Heart left ventricle (tissue), 13 donors: ENCODE data around the gene AHDC1.

Experiments used
- CTCF ChIP-seq, 12 donors: fragments of 200-600 bp; sonication (generic) in 4 of 12; IDR thresholded peaks; one replicate each; pipeline versions ENCODE4 v1.5.0 to v1.8.0; 2018 to 2022; ENCODE audit warnings: antibody characterized with exemption in 12 of 12, mild to moderate bottlenecking in 5 of 12
- POLR2A ChIP-seq, 2 donors: fragments of 450-650 bp; IDR thresholded peaks; one replicate each; pipeline ENCODE4 v1.6.1; 2017; ENCODE audit warnings: antibody characterized with exemption in 2 of 2, mild to moderate bottlenecking in 2 of 2, moderate library complexity in 2 of 2
- donor health status: ischemic (EF 13 %, LVEDD 7.1; RV severe dilation, severe dysfunction).
- donor health status: DM: no; HTN: yes; CAD: no.
- donor health status: DM: no; HTN: no; CAD: no.
- donor health status: ischemic (EF 25% LVEDD 6.9; RV normal size, moderate dysfunction).
- donor health status: ischemic (EF 25% LVEDD 5.7; RV mildly dilated, moderate dysfunction).
- donor health status: ischemic (EF 35%, LVEDD 5.7; RV mildly dilated, moderate dysfunction).
- donor health status: nonischemic (EF 11% LVEDD 7.7; RV severe dilation, severe dysfunction).
- donor health status: DM: yes; HTN: yes; CAD: no.
- donor health status: PGD.
- donor health status: ischemic (EF 29% LVEDD 5.4; RV normal size, mild dysfunction).
- donor health status: nonischemic (EF 23%, LVEDD 6.1; RV moderate dilation, normal function).

- TF ChIP-seq POLR2A (IDR thresholded peaks at IDR 0.05) (no peak), CTCF (IDR thresholded peaks at IDR 0.05) (no peak)
Measured at GRCh38 chr1:27567146-27567526, 36.8 kb downstream of the AHDC1 start.
